GM23338 (cell line): ENCODE results near the gene NOSTRIN. TPM values are rescaled to one million over a fixed set of nuclear protein-coding genes. Genes with fewer than 3 reads are reported as not detected.

Experiments
- ATAC-seq: fragments of 200-7000 bp; cut with Tn5 transposase; 3 replicates; pipeline ENCODE4 v1.9.1; 2020
- DNase-seq: peaks from one replicate; pipeline ENCODE4 v3.0.0-alpha.2; 2015; ENCODE audit warnings: low spot score
- H2AFZ ChIP-seq: fragments of 200-600 bp; sonication (generic); 2 replicates; pipeline ENCODE4 v1.8.0; 2016; ENCODE audit warnings: antibody characterized with exemption, mild to moderate bottlenecking, moderate library complexity
- H3F3A ChIP-seq: fragments of 200-600 bp; sonication (generic); replicated peaks from 2 replicates; pipeline ENCODE4 v1.8.0; 2017; ENCODE audit warnings: antibody characterized with exemption, mixed run types, low read depth
- H3K27ac ChIP-seq: fragments of 200-600 bp; sonication (generic); 2 replicates; pipeline ENCODE4 v1.6.1; 2016; ENCODE audit warnings: low read depth
- H3K27me3 ChIP-seq: fragments of 200-600 bp; sonication (generic); 2 replicates; pipeline ENCODE4 v1.8.0; 2016; ENCODE audit warnings: mild to moderate bottlenecking, mixed run types, moderate library complexity; ENCODE audit not compliant: insufficient read depth
- H3K36me3 ChIP-seq: fragments of 200-600 bp; sonication (generic); 2 replicates; pipeline ENCODE4 v1.8.0; 2016; ENCODE audit warnings: mild to moderate bottlenecking; ENCODE audit not compliant: insufficient read depth
- H3K4me1 ChIP-seq: fragments of 200-600 bp; sonication (generic); 2 replicates; pipeline ENCODE4 v1.8.0; 2016; ENCODE audit warnings: mild to moderate bottlenecking, moderate library complexity; ENCODE audit not compliant: insufficient read depth
- H3K4me2 ChIP-seq: fragments of 200-600 bp; sonication (generic); 2 replicates; pipeline ENCODE4 v1.7.1; 2017; ENCODE audit warnings: mixed run types
- H3K4me3 ChIP-seq: fragments of 200-600 bp; sonication (generic); 2 replicates; pipeline ENCODE4 v1.6.1; 2016; ENCODE audit warnings: mixed run types
- H3K79me2 ChIP-seq: fragments of 200-600 bp; sonication (generic); replicated peaks from 2 replicates; pipeline ENCODE4 v1.8.0; 2017; ENCODE audit warnings: mild to moderate bottlenecking; ENCODE audit not compliant: insufficient read depth
- H3K9me2 ChIP-seq: fragments of 200-600 bp; sonication (generic); 2 replicates; pipeline ENCODE4 v1.8.0; 2017; ENCODE audit not compliant: insufficient read depth
- H4K20me1 ChIP-seq: fragments of 200-600 bp; sonication (generic); replicated peaks from 2 replicates; pipeline ENCODE4 v1.8.0; 2017; ENCODE audit warnings: mild to moderate bottlenecking; ENCODE audit not compliant: insufficient read depth
- H3K27ac Mint-ChIP-seq: 2 replicates; pipeline ENCODE4 v1.8.0; 2020; ENCODE audit warnings: inconsistent platforms, mild to moderate bottlenecking, moderate library complexity, mixed read lengths
- H3K27me3 Mint-ChIP-seq: 3 replicates; pipeline ENCODE4 v1.8.0; 2022; ENCODE audit warnings: low read depth, mild to moderate bottlenecking, moderate library complexity, mixed read lengths, inconsistent platforms; ENCODE audit not compliant: insufficient read depth, poor library complexity
- H3K36me3 Mint-ChIP-seq: 3 replicates; pipeline ENCODE4 v1.8.0; 2021; ENCODE audit warnings: low read depth, mild to moderate bottlenecking, inconsistent platforms, moderate library complexity, mixed read lengths
- H3K4me1 Mint-ChIP-seq: 3 replicates; pipeline ENCODE4 v1.8.0; 2020; ENCODE audit warnings: mild to moderate bottlenecking, inconsistent platforms, mixed read lengths
- H3K4me3 Mint-ChIP-seq: 3 replicates; pipeline ENCODE4 v1.8.0; 2021; ENCODE audit warnings: moderate library complexity, mild to moderate bottlenecking, inconsistent platforms, mixed read lengths
- H3K9me3 Mint-ChIP-seq: 3 replicates; pipeline ENCODE4 v1.8.0; 2020; ENCODE audit warnings: moderate library complexity, mild to moderate bottlenecking, inconsistent platforms, mixed read lengths
- CREB1 ChIP-seq: fragments of 250-450 bp; sonication (Bioruptor Pico); IDR thresholded peaks from 2 replicates; pipeline ENCODE4 v1.5.0; 2020; ENCODE audit warnings: low read depth, mild to moderate bottlenecking, moderate library complexity
- EZH2 ChIP-seq: fragments of 200-600 bp; sonication (generic); IDR thresholded peaks from one replicate; pipeline ENCODE4 v1.8.0; 2017; ENCODE audit warnings: antibody characterized with exemption, mild to moderate bottlenecking, low read depth; ENCODE audit not compliant: unreplicated experiment
- EZH2phosphoT487 ChIP-seq: fragments of 200-600 bp; sonication (generic); IDR thresholded peaks from one replicate; pipeline ENCODE4 v1.8.1; 2018; ENCODE audit warnings: antibody characterized with exemption; ENCODE audit not compliant: unreplicated experiment
- JUNB ChIP-seq: IDR thresholded peaks from one replicate; pipeline ENCODE4 v1.6.1; 2016; ENCODE audit warnings: antibody characterized with exemption; ENCODE audit not compliant: unreplicated experiment
- NANOG ChIP-seq: IDR thresholded peaks from 2 replicates; pipeline ENCODE4 v1.6.1; 2016; ENCODE audit warnings: antibody characterized with exemption, borderline replicate concordance
- POLR2AphosphoS5 ChIP-seq: IDR thresholded peaks from 2 replicates; pipeline ENCODE4 v1.6.1; 2016; ENCODE audit warnings: antibody characterized with exemption, low read depth
- STAT1 ChIP-seq: IDR thresholded peaks from one replicate; pipeline ENCODE4 v1.6.1; 2016; ENCODE audit warnings: antibody characterized with exemption; ENCODE audit not compliant: unreplicated experiment
- ZNF114 ChIP-seq: fragments of 250-450 bp; sonication (Bioruptor Pico); IDR thresholded peaks from 2 replicates; pipeline ENCODE4 v1.5.0; 2020; ENCODE audit warnings: mild to moderate bottlenecking, moderate library complexity
- ZNF331 ChIP-seq: fragments of 250-450 bp; sonication (Bioruptor Pico); IDR thresholded peaks from 2 replicates; pipeline ENCODE4 v1.5.0; 2020; ENCODE audit warnings: low read depth, mild to moderate bottlenecking, moderate library complexity
- polyA plus RNA-seq: library from polyadenylated mRNA; unstranded; fragments of >200 nt; fragmentation: Nextera tagmentation; extraction: Ambion mirVana; gene quantifications from 2 replicates; pipeline ENCODE4 v1.2.1, GENCODE V29; 2016
- total RNA-seq: library from RNA; depleted of rRNA; stranded (reverse); fragments of >200 nt; shearing (Covaris generic); gene quantifications from 2 replicates; pipeline ENCODE4 v1.2.3, GENCODE V29; 2014
- TF ChIP-seq, protein P1 (sequence below), 2 experiments: fragments of 200-600 bp in 1 of 2; sonication (generic) in 1 of 2; conservative IDR thresholded peaks; 2 replicates each; pipeline versions ENCODE4 v1.5.1 to v1.6.1; 2016 to 2017; ENCODE audit warnings: antibody characterized with exemption in 2 of 2, low read depth in 2 of 2, mild to moderate bottlenecking in 2 of 2, moderate library complexity in 1 of 2
- TF ChIP-seq, protein P2 (sequence below): IDR thresholded peaks from 2 replicates; pipeline ENCODE4 v1.6.1; 2016; ENCODE audit warnings: antibody characterized with exemption
- TF ChIP-seq, protein P3 (sequence below): fragments of 250-450 bp; sonication (Bioruptor Pico); IDR thresholded peaks from 2 replicates; pipeline ENCODE4 v1.5.0; 2020; ENCODE audit warnings: mild to moderate bottlenecking, moderate library complexity
- TF ChIP-seq, protein P4 (sequence below): IDR thresholded peaks from one replicate; pipeline ENCODE4 v1.6.1; 2018; ENCODE audit warnings: antibody characterized with exemption; ENCODE audit not compliant: unreplicated experiment

The NOSTRIN gene
- total and polyA plus RNA-seq, 2 experiments from 2014 or later: 1.8 TPM; not detected in 1

DNA sequence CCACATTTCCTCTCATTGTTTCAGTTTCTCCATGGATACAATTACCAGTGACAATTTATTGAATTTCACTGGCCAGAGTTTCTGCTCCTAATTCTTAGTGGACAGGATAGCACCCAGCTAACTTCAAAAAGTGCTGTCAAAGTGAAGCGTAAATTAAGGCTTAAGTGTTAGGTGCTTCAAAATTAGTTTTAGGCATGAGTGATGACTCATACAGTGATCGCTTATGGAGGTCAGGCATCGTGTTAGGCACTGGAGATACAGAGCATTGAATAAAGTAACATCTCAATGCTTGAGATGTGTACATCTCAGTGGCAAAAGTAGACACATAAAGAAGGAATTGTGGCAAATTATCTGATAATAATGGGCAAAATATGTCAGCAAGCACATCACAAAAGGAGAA lies 40.8 kb downstream of the NOSTRIN start:
- H3K36me3 ChIP-seq: no peaks in the 10 kb centered on the region
- Mint-ChIP-seq H3K4me1 (peaks cover 12% of the 10 kb centered on the region), H3K27ac (no peak overlapping the region), H3K27me3 (no peaks in the 10 kb centered on the region), H3K4me3 (no peak overlapping the region), H3K9me3 (no peaks in the 10 kb centered on the region), H3K36me3 (no peaks in the 10 kb centered on the region)
- DNase-seq: no peak
- no peak overlapping the region for H3K27ac ChIP-seq
- H3K4me2 ChIP-seq: no peak overlapping the region
- TF ChIP-seq EZH2 (no peak), NANOG (no peak), EZH2phosphoT487 (no peak), STAT1 (no peak), POLR2AphosphoS5 (no peak), JUNB (no peak), ZNF114 (CRISPR knock-in tag) (no peak), ZNF331 (CRISPR knock-in tag) (no peak), CREB1 (CRISPR knock-in tag) (no peak)
- TF ChIP-seq, protein P1, sequence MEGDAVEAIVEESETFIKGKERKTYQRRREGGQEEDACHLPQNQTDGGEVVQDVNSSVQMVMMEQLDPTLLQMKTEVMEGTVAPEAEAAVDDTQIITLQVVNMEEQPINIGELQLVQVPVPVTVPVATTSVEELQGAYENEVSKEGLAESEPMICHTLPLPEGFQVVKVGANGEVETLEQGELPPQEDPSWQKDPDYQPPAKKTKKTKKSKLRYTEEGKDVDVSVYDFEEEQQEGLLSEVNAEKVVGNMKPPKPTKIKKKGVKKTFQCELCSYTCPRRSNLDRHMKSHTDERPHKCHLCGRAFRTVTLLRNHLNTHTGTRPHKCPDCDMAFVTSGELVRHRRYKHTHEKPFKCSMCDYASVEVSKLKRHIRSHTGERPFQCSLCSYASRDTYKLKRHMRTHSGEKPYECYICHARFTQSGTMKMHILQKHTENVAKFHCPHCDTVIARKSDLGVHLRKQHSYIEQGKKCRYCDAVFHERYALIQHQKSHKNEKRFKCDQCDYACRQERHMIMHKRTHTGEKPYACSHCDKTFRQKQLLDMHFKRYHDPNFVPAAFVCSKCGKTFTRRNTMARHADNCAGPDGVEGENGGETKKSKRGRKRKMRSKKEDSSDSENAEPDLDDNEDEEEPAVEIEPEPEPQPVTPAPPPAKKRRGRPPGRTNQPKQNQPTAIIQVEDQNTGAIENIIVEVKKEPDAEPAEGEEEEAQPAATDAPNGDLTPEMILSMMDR (conservative IDR thresholded peaks at IDR 0.05; ENCODE audit: low read depth in 2 of 2): no peak
- TF ChIP-seq, protein P2, sequence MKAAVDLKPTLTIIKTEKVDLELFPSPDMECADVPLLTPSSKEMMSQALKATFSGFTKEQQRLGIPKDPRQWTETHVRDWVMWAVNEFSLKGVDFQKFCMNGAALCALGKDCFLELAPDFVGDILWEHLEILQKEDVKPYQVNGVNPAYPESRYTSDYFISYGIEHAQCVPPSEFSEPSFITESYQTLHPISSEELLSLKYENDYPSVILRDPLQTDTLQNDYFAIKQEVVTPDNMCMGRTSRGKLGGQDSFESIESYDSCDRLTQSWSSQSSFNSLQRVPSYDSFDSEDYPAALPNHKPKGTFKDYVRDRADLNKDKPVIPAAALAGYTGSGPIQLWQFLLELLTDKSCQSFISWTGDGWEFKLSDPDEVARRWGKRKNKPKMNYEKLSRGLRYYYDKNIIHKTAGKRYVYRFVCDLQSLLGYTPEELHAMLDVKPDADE: no peak
- TF ChIP-seq, protein P3, sequence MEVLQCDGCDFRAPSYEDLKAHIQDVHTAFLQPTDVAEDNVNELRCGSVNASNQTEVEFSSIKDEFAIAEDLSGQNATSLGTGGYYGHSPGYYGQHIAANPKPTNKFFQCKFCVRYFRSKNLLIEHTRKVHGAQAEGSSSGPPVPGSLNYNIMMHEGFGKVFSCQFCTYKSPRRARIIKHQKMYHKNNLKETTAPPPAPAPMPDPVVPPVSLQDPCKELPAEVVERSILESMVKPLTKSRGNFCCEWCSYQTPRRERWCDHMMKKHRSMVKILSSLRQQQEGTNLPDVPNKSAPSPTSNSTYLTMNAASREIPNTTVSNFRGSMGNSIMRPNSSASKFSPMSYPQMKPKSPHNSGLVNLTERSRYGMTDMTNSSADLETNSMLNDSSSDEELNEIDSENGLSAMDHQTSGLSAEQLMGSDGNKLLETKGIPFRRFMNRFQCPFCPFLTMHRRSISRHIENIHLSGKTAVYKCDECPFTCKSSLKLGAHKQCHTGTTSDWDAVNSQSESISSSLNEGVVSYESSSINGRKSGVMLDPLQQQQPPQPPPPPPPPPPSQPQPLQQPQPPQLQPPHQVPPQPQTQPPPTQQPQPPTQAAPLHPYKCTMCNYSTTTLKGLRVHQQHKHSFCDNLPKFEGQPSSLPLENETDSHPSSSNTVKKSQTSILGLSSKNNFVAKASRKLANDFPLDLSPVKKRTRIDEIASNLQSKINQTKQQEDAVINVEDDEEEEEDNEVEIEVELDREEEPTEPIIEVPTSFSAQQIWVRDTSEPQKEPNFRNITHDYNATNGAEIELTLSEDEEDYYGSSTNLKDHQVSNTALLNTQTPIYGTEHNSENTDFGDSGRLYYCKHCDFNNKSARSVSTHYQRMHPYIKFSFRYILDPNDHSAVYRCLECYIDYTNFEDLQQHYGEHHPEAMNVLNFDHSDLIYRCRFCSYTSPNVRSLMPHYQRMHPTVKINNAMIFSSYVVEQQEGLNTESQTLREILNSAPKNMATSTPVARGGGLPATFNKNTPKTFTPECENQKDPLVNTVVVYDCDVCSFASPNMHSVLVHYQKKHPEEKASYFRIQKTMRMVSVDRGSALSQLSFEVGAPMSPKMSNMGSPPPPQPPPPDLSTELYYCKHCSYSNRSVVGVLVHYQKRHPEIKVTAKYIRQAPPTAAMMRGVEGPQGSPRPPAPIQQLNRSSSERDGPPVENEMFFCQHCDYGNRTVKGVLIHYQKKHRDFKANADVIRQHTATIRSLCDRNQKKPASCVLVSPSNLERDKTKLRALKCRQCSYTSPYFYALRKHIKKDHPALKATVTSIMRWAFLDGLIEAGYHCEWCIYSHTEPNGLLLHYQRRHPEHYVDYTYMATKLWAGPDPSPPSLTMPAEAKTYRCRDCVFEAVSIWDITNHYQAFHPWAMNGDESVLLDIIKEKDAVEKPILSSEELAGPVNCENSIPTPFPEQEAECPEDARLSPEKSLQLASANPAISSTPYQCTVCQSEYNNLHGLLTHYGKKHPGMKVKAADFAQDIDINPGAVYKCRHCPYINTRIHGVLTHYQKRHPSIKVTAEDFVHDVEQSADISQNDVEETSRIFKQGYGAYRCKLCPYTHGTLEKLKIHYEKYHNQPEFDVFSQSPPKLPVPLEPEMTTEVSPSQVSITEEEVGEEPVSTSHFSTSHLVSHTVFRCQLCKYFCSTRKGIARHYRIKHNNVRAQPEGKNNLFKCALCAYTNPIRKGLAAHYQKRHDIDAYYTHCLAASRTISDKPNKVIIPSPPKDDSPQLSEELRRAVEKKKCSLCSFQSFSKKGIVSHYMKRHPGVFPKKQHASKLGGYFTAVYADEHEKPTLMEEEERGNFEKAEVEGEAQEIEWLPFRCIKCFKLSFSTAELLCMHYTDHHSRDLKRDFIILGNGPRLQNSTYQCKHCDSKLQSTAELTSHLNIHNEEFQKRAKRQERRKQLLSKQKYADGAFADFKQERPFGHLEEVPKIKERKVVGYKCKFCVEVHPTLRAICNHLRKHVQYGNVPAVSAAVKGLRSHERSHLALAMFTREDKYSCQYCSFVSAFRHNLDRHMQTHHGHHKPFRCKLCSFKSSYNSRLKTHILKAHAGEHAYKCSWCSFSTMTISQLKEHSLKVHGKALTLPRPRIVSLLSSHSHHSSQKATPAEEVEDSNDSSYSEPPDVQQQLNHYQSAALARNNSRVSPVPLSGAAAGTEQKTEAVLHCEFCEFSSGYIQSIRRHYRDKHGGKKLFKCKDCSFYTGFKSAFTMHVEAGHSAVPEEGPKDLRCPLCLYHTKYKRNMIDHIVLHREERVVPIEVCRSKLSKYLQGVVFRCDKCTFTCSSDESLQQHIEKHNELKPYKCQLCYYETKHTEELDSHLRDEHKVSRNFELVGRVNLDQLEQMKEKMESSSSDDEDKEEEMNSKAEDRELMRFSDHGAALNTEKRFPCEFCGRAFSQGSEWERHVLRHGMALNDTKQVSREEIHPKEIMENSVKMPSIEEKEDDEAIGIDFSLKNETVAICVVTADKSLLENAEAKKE (CRISPR knock-in tag): no peak
- TF ChIP-seq, protein P4, sequence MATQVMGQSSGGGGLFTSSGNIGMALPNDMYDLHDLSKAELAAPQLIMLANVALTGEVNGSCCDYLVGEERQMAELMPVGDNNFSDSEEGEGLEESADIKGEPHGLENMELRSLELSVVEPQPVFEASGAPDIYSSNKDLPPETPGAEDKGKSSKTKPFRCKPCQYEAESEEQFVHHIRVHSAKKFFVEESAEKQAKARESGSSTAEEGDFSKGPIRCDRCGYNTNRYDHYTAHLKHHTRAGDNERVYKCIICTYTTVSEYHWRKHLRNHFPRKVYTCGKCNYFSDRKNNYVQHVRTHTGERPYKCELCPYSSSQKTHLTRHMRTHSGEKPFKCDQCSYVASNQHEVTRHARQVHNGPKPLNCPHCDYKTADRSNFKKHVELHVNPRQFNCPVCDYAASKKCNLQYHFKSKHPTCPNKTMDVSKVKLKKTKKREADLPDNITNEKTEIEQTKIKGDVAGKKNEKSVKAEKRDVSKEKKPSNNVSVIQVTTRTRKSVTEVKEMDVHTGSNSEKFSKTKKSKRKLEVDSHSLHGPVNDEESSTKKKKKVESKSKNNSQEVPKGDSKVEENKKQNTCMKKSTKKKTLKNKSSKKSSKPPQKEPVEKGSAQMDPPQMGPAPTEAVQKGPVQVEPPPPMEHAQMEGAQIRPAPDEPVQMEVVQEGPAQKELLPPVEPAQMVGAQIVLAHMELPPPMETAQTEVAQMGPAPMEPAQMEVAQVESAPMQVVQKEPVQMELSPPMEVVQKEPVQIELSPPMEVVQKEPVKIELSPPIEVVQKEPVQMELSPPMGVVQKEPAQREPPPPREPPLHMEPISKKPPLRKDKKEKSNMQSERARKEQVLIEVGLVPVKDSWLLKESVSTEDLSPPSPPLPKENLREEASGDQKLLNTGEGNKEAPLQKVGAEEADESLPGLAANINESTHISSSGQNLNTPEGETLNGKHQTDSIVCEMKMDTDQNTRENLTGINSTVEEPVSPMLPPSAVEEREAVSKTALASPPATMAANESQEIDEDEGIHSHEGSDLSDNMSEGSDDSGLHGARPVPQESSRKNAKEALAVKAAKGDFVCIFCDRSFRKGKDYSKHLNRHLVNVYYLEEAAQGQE: no peak
- no peaks in the 10 kb centered on the region for H3K9me2 ChIP-seq
- H3K79me2 ChIP-seq: no peaks in the 10 kb centered on the region
- no peak for ATAC-seq
- H3K4me1 ChIP-seq: peaks cover 5% of the 10 kb centered on the region
- no peaks in the 10 kb centered on the region for H3K27me3 ChIP-seq
- H4K20me1 ChIP-seq: no peaks in the 10 kb centered on the region
- H3K4me3 ChIP-seq: no peak overlapping the region
- no peaks in the 10 kb centered on the region for H3F3A ChIP-seq
- no peak overlapping the region for H2AFZ ChIP-seq
